ENCODE data around the gene AMBN.
A peak's percentile ranks its signal among the peaks of the same experiment; 100 is the strongest.

Gene AMBN

GRCh38 chr4:70589785-70590184, 2.3 kb upstream of the AMBN start:
- H3K9me3 ChIP-seq (ENCODE audit: severe bottlenecking) = no peaks in the 10 kb centered on the region
- TF ChIP-seq, protein P1, sequence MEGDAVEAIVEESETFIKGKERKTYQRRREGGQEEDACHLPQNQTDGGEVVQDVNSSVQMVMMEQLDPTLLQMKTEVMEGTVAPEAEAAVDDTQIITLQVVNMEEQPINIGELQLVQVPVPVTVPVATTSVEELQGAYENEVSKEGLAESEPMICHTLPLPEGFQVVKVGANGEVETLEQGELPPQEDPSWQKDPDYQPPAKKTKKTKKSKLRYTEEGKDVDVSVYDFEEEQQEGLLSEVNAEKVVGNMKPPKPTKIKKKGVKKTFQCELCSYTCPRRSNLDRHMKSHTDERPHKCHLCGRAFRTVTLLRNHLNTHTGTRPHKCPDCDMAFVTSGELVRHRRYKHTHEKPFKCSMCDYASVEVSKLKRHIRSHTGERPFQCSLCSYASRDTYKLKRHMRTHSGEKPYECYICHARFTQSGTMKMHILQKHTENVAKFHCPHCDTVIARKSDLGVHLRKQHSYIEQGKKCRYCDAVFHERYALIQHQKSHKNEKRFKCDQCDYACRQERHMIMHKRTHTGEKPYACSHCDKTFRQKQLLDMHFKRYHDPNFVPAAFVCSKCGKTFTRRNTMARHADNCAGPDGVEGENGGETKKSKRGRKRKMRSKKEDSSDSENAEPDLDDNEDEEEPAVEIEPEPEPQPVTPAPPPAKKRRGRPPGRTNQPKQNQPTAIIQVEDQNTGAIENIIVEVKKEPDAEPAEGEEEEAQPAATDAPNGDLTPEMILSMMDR (IDR thresholded peaks at IDR 0.05; ENCODE audit: poor library complexity, severe bottlenecking) = no peak
- peaks cover 5% of the 10 kb centered on the region for H3K4me1 ChIP-seq (ENCODE audit: insufficient read depth, poor library complexity, severe bottlenecking)
- H3K27me3 ChIP-seq (ENCODE audit: insufficient read depth, poor library complexity, severe bottlenecking) = no peaks in the 10 kb centered on the region
- DNase-seq (ENCODE audit: low spot score) (no peak), ATAC-seq (ENCODE audit: low read depth) (no peak)
- no peaks in the 10 kb centered on the region for H3K36me3 ChIP-seq (ENCODE audit: low read depth)
- H3K4me3 ChIP-seq (ENCODE audit: severe bottlenecking) = no peak overlapping the region
- no peak overlapping the region for H3K27ac ChIP-seq (ENCODE audit: poor library complexity, severe bottlenecking)

DNA sequence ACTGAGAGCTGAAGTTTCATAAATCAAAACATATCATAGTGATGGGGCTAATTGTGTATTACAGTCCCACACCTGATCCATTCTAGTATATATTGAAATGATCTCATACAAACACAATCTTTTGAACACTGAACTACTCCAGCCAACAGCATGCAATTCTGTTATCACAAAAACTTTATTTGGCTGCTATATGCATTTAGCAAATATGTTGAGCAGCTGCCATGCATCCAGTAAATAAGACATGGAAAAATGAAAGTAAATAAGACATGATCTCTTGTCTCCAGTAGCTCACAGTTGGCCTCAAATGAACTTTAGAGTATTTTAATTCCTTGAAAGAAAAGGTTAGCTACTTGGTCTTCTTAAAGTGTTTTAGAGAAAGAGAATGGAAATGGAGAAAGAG, 2.1 kb downstream of the AMBN start:
- H3K9me3 ChIP-seq (ENCODE audit: severe bottlenecking) = no peaks in the 10 kb centered on the region
- no peak for DNase-seq (ENCODE audit: low spot score)
- H3K27me3 ChIP-seq (ENCODE audit: insufficient read depth, poor library complexity, severe bottlenecking) = no peaks in the 10 kb centered on the region
- no peak overlapping the region for H3K27ac ChIP-seq (ENCODE audit: poor library complexity, severe bottlenecking)
- no peaks in the 10 kb centered on the region for H3K4me1 ChIP-seq (ENCODE audit: insufficient read depth, poor library complexity, severe bottlenecking)
- TF ChIP-seq, protein P1 (IDR thresholded peaks at IDR 0.05; ENCODE audit: poor library complexity, severe bottlenecking) = no peak
- H3K4me3 ChIP-seq (ENCODE audit: severe bottlenecking) = no peak overlapping the region
- H3K36me3 ChIP-seq (ENCODE audit: low read depth) = no peaks in the 10 kb centered on the region
- ATAC-seq (ENCODE audit: low read depth) = no peak

- DNase-seq (ENCODE audit: low spot score) (no peak), ATAC-seq (ENCODE audit: low read depth) (no peak)
- TF ChIP-seq, protein P1 (IDR thresholded peaks at IDR 0.05; ENCODE audit: poor library complexity, severe bottlenecking) = no peak
- H3K4me1 ChIP-seq (ENCODE audit: insufficient read depth, poor library complexity, severe bottlenecking) = no peaks in the 10 kb centered on the region
- H3K36me3 ChIP-seq (ENCODE audit: low read depth) = no peaks in the 10 kb centered on the region
- H3K9me3 ChIP-seq (ENCODE audit: severe bottlenecking) = no peaks in the 10 kb centered on the region
- H3K4me3 ChIP-seq (ENCODE audit: severe bottlenecking) = no peak overlapping the region
- H3K27ac ChIP-seq (ENCODE audit: poor library complexity, severe bottlenecking) = no peak overlapping the region
- H3K27me3 ChIP-seq (ENCODE audit: insufficient read depth, poor library complexity, severe bottlenecking) = no peaks in the 10 kb centered on the region
Observed at GRCh38 chr4:70600305-70600704, 8.2 kb downstream of the AMBN start.

DNA sequence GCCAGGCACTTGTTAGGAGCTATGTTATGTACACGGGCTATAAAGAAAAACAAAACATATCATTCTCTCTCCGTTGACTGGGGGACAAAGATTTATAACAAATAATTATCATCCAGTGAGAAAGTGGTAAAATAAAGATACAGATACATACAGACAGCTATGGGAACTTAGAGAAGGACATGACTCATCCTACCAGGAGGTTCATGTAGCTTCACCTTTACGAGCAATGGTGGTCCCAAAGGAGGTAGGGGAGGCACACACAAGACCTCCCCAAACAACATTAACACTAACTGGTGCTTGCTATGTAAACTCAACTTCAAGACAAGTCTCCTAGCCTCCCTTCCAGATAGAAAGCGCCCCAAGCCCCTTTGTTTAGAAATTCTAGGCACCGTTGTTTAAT, 8.9 kb downstream of the AMBN start:
- no peaks in the 10 kb centered on the region for H3K9me3 ChIP-seq (ENCODE audit: severe bottlenecking)
- H3K36me3 ChIP-seq (ENCODE audit: low read depth) = no peaks in the 10 kb centered on the region
- ATAC-seq (ENCODE audit: low read depth) (no peak), DNase-seq (ENCODE audit: low spot score) (no peak)
- no peaks in the 10 kb centered on the region for H3K4me1 ChIP-seq (ENCODE audit: insufficient read depth, poor library complexity, severe bottlenecking)
- H3K27ac ChIP-seq (ENCODE audit: poor library complexity, severe bottlenecking) = no peak overlapping the region
- no peak overlapping the region for H3K4me3 ChIP-seq (ENCODE audit: severe bottlenecking)
- H3K27me3 ChIP-seq (ENCODE audit: insufficient read depth, poor library complexity, severe bottlenecking) = no peaks in the 10 kb centered on the region
- TF ChIP-seq, protein P1 (IDR thresholded peaks at IDR 0.05; ENCODE audit: poor library complexity, severe bottlenecking) = no peak

DNA sequence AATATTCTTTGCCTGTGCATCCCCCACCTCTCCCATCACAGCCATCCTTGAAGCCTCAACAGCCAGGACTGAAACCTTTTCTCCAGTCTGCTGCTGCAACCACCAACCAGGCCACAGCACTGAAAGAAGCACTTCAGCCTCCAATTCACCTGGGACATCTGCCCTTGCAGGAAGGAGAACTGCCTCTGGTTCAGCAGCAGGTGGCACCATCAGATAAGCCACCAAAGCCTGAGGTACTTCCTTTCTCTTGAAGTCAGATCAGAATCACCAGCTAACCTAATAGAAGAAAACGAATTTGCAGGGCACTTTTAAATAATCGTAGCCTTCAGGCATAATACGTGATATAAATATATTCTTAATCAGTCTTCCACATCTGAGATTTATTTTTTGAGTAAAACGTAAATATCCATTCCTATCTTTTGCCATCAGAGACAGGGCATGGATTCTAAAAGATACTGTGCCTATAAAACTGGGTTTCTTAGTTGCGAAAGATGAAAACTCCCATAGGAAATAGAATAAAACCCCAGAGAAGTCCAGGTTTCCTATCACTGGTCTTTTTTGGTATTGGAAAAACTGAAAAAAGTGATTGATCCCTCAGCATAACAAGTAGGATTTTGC, 9.5 kb downstream of the AMBN start:
- Histone ChIP-seq H3K9me3 (ENCODE audit: severe bottlenecking) (no peaks in the 10 kb centered on the region), H3K27me3 (ENCODE audit: insufficient read depth, poor library complexity, severe bottlenecking) (no peaks in the 10 kb centered on the region), H3K36me3 (ENCODE audit: low read depth) (no peaks in the 10 kb centered on the region), H3K4me1 (ENCODE audit: insufficient read depth, poor library complexity, severe bottlenecking) (no peaks in the 10 kb centered on the region), H3K27ac (ENCODE audit: poor library complexity, severe bottlenecking) (no peak overlapping the region), H3K4me3 (ENCODE audit: severe bottlenecking) (no peak overlapping the region)
- TF ChIP-seq, protein P1 (IDR thresholded peaks at IDR 0.05; ENCODE audit: poor library complexity, severe bottlenecking) = peak; percentile 83
- DNase-seq (ENCODE audit: low spot score) (no peak), ATAC-seq (ENCODE audit: low read depth) (peak; percentile 80)

Measured in RWPE2 (cell line).